GM18526 (cell line): Measurements from ENCODE around the gene EEF2K.

Experiments
- POLR2A ChIP-seq: IDR thresholded peaks from 3 replicates; pipeline ENCODE4 v1.6.1; 2011; ENCODE audit not compliant: insufficient read length; ENCODE audit errors: extremely low read depth

The EEF2K gene

DNA sequence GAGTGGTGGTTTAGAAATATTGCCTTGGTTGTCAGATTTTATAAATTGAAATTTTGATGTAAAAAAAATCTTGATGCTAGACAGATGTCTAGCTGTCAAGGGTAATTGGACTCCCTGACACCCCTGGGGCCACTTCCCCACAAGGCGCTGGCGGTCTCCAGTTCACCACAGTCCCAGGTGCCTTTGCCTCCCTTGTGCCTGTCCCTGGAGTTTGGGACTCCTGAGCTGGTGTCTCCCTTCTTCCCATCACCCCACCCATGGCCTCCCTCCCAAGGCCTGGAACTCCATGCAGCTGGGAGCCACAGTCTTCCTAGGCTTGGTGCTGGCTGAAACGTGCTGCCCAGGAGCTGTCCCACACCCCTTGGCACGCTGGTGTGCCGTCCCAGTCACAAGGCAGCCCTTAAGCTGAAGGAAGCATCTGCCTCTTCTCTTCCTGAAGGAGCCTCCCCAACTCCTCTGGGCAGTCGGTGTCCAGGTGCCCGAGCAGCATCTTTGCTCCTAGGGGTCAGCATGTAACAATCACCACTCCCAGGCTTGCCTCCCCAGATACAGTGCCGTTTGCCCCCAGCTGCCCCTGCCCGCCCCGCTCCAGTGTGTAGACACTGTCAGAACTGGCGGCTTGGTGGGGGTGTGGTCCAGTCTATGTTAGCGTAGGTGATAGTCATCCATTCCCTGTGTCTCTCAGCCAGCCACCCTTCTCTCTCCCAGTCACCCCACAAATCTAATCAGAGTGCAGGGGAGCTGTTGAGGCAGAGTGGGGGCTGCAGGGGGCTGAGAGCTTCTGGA, 117.3 kb downstream of the EEF2K start:
- TF ChIP-seq POLR2A, result no peak

GRCh38 chr16:22323959-22324786, 118.1 kb downstream of the EEF2K start:
- no peak for TF ChIP-seq POLR2A

GRCh38 chr16:22324787-22325597, 118.9 kb downstream of the EEF2K start:
- TF ChIP-seq POLR2A, result no peak

DNA sequence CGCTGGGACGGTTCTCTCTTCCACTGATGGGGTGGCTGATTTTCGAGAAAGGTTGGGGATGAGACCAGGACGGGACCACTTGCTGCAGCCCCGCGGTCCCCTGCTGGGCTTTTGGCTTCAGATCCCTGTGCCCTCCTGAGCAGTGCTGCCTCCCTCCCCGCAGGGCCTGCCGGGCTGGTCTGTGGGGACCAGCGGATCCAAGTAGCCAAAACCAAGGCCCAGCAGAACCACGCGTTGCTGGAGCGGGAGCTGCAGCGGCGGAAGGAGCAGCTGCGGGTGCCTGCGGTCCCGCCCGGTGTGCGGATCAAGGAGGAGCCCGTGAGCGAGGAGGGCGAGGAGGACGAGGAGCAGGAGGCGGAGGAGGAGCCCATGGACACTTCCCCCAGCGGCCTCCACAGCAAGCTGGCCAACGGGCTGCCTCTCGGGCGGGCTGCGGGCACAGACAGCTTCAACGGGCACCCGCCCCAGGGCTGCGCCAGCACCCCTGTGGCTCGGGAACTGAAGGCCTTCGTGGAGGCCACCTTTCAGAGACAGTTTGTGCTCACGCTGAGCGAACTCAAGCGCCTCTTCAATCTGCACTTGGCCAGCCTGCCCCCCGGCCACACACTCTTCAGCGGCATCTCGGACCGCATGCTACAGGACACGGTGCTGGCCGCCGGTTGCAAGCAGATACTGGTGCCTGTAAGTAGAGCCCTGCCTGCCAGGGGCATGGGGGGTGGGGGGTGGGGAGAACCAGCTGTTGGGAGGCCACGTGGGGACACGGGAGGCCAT, 119.7 kb downstream of the EEF2K start:
- no peak for TF ChIP-seq POLR2A

DNA sequence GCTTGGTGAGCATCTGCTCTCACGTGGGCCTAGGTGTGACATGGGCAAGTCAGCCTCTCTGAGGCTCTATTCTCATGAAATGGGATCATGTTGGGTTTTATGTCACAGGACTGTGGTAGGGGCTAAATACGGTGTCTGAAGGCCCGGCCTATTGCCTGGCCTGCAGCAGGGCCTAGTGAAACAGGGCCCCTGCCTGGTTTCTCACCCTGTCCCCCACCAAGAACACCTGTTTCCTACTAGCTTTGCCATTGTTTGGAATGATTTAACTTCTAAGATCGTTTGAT, 120.2 kb downstream of the EEF2K start:
- no peak for TF ChIP-seq POLR2A

DNA sequence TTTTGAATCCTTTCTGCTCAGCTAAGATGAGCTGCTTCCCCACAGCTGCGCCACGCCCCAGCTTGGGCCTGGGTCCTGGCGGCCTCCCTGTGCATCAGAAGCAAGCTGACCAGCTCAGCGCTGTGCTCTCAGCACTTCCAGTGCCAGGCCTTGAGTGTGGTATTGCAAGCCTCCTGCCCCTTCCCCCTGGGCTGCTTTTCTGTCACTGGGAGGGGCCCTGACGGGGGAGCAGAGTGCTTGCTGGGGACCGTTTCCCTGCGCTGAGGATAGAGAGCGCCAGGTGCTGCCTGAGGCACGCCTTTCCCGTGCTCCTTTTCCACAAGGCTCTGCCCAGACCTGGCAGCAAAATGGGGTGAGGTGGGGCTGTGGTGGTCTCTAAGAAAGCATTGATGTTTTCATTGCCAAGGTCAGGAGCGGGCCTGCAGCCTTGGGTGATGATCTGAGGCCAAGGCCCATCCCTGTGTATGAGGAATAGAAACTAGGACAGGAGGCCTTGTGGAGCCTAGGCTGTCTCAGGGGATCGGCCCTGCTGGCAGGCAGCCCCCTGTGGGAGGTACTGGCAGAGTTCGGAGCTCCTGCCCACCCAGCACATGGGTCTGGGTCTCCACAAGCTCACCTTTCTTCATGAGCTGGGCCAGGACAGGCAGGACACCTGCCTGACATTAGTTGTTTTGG, 120.8 kb downstream of the EEF2K start:
- no peak for TF ChIP-seq POLR2A

- no peak for TF ChIP-seq POLR2A
Observed at GRCh38 chr16:22327446-22327775, 121.3 kb downstream of the EEF2K start.

GRCh38 chr16:22328081-22328725, 122.1 kb downstream of the EEF2K start:
- no peak for TF ChIP-seq POLR2A

DNA sequence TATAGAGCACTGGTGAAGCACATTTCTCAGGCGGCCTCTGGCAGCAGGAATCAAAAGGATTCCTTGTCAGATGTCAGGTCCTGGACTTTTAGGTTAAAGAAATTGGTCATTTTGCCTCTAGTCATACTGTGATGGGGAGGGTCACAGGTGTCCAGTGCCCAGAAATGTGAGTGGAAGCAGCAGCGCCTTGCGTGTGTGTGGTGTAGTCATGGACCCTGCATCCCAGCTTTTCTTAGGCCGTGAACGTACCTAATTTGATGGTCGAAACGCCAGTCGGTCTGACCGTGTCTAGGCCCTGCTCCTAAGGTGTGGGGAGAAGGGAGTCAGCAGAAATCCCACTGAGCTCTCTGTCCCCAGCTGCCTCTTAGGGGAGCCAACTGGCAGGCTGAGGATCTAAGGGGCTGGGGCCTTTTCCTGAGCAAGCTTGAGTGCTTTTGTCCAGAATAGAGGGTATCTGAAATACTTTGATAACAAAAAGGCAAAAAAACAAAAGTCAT, 123.2 kb downstream of the EEF2K start:
- no peak for TF ChIP-seq POLR2A

DNA sequence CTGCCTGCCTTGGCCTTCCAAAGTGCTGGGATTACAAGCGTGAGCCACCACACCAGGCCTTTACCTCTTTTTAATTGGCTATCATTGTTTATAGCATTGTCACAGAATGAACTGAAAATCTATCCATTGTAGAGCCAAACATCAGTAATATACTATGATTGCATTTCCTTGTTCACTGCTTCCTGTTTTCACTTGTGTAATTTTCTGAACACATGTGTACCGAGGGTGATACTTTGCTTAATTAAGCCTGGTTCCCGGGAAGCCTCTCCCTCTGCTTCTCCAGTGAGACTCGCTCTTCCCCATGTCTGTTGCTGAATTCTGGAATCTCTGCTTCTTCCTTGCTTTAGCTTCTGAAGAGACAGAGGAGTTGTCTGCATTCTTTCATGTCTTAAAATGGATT, 124.2 kb downstream of the EEF2K start:
- TF ChIP-seq POLR2A, result no peak

DNA sequence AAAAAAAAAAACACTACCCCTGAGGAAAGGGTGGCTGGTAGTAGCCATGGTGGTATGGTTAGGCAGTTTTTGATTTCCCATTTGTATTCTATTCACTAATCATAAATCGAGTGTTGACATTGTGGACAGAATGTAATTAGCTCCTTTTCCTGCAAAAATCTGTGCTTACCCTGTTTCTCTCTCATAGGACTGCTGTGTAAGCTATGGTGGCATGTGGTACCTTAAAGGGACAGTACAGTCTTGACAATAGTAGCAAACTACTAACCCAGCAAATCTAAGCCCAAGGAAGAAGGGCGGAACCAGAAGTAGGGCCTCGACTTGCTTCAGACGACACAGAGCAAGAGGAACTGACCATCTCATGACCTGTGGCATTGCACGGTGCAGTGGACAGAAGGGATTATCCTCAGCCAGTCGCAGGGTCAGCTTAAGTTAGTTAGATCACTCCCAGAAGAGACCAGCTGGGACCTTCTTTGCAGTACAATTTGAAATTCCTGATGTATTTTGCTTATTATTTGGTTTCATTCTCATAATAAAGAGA, 127.4 kb downstream of the EEF2K start:
- TF ChIP-seq POLR2A, result no peak

DNA sequence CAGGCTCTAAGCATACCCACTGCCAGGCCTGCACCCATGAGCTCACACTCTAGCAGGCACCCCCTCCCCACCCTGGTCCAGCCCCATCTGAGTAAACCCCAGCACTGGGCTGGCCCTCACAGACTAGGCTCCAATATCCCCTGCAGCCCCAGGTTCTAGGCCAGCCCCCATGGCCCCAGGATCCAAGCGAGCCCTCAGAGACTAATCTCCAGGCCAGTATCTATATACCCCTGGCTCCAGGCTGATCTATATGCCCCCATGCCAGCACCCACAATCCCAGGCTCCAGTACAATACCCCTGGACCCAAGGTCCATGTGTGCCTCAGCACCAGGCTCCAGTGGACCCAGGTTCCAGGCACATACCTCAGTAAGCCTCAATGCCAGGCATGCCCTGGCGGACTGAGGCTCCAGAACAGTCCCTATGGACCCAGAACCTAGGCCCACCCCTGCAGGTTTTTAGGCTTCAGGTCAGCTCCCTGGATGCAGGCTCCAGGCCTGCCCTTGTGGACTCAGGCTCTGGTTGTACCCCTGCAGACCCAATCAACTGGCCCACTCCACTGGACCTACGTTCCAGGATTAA, 129.7 kb downstream of the EEF2K start:
- no peak for TF ChIP-seq POLR2A

GRCh38 chr16:22336581-22336980, 130.5 kb downstream of the EEF2K start:
- no peak for TF ChIP-seq POLR2A

DNA sequence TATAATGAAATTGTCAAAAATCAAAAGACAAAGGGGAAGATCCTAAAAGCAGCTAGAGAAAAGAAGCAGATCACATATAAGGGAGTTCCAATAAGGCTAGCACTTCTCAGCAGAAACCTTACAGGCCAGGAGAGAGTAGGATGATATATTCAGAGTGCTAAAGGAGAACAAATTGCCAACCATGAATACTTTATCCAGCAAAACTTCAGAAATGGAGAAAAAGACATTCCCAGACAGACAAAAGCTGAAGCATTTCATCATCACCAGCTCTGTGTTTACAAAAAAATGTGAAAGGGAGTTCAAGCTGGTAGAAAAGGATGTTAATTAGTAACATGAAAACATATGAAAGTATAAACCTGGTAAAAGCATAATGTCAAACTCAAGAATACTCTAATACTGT, 131.0 kb downstream of the EEF2K start:
- no peak for TF ChIP-seq POLR2A
